DMS 273 (cell line): ENCODE results near the gene PTPN1.
"Not testable (repeated sequence)": the region's sequence is repeated elsewhere in the genome, so short reads cannot be mapped to it uniquely, and the experiment has no call there.

ENCODE experiments used
- DNase-seq: peaks from one replicate; lab custom pipeline; 2025; ENCODE audit not compliant: unreplicated experiment; lab: John Stamatoyannopoulos, UW

Gene PTPN1

DNA sequence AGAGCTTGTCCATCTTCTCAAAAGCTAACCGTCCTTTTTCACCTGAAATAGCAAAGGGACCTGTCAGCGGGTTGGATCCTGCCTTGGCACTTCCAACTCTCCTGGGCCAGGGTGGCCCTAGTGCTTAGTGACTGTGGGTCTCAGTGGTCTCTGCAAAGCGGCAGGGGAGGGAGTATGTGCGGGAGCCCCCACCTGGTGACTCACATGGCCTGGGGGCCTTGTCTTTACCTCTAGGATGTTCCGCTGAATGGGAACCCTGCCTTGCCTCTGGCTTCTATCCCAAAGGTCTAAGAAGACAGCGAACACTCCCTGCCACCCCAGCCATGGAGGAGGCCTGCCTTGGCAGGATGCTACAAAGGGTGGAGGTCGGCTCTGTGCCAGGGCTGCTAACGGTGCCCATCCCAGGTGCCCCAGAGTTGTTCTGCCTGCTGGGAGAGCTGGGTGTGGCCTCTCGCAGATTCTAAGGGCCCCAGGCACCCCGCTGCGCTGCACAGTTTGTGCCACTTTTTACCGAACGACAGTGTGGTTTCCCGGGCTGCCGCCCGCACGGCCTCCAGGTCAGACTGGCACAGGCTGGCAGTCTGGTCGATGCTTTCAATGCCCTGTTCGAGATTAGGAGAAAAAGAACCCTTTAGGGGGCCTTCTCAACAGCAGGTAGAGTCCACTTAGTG is 77.2 kb downstream of the PTPN1 start:
- no peak for DNase-seq

DNA sequence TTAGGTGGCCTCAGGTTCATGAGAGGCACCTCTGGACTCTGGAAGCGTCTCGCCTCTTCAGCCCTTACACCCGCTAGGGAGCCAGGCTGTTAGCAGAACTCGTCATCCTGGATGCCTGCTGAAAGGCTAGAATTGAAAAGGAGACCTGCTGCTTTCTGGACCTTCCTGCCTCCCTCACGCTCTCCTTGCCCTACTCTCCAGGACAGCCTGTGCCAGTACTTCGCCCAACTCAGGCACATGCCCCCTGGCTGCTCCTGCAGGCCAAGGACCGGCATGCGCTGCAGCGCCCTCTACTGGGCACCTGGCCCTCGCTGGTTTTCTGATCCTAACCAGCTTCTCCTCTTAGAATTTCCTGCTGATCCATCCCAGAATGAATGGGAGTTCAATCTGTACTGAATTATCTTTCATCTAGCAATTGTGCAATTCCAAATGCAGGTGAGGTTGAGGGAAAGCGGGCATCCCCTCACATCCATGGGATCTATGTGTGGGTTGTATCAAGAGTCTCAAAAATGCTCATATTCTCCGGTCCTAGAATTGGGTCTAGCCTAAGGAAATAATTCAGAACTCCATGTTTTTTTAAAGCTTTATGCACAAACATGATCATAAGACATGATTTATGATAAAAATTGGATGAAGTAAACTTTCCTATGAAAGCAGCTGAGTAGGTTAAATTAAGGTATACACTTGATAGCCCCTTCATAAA is 78.0 kb downstream of the PTPN1 start:
- DNase-seq, result peak; percentile 82

GRCh38 chr20:50589548-50590347 is 79.6 kb downstream of the PTPN1 start:
- DNase-seq, result no peak

DNA sequence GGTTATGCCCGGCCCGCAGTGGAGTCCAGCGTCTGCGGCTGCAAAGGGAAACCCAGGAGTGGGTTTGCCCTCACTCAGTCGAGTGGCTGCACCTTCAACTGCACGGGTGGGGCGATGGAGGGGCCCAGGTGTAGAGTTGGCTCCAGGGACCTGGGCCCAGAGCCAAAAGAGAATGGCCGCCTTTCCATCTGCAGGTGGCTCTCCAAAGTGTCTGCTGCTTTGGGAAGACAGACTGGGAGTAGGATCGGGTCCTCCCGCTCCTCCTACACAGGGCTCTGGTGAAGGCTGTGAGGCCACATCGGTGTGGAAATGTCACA is 80.1 kb downstream of the PTPN1 start:
- no peak for DNase-seq

- DNase-seq, result no peak
Observed at GRCh38 chr20:50591233-50591852, 81.2 kb downstream of the PTPN1 start.

- peak; percentile 38 for DNase-seq
Observed at GRCh38 chr20:50592282-50593004, 82.3 kb downstream of the PTPN1 start.

DNA sequence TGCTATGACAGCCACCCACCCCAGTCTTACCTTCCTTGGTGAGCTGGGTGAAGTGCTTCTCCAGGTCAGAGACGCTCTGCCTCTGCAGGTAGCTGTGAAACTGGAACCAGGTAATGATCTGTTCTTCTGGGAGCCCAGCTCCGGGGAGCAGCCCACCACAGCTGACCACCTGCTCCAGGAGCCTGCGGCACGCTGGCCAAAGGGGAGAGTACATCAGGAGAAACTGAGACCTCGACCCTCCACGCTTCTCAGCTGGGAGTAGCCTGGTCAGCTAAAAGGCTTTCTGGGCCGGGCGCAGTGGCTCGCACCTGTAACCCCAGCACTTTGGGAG is 82.8 kb downstream of the PTPN1 start:
- no peak for DNase-seq

- DNase-seq, result no peak
Observed at GRCh38 chr20:50594231-50594590, 84.0 kb downstream of the PTPN1 start.

- DNase-seq, result no peak
Observed at GRCh38 chr20:50594591-50595432, 84.6 kb downstream of the PTPN1 start.

- DNase-seq, result no peak
Observed at GRCh38 chr20:50595433-50595895, 85.3 kb downstream of the PTPN1 start.

DNA sequence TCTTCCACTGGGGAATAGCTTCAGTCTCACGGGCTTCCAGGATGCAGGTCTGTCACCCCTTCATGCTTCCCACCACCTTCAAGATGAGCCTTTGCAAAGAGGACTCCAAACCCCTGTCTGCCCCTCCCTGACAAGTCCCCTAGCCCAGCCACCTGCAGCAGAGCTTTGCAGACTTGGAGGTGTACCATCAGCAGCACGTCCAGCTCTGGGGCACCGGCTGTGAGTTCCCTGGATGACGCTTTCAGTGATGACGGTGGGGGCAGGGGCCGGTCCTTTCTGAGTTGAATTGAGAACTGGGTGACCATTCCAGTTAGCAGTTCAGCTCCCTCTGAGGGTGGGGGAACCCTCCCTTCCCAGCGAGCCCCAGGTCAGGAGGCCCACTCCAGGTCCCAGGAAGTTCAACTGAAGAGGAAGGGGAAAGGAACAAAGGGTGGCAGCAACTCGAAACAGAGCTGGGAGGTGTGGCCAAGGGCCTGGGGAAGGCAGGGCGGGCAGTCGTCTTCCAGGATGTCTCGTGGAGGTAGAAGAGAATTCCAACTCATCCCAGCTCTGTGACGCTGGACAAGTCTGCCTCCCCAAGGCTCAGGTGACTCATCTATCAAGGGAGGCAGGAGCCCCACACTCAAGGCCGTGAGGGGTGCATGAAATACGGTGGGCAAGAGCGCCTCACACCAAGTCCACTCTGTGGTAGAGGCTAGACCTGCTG is 86.0 kb downstream of the PTPN1 start:
- DNase-seq, result no peak

- no peak for DNase-seq
Observed at GRCh38 chr20:50596694-50597021, 86.5 kb downstream of the PTPN1 start.

DNA sequence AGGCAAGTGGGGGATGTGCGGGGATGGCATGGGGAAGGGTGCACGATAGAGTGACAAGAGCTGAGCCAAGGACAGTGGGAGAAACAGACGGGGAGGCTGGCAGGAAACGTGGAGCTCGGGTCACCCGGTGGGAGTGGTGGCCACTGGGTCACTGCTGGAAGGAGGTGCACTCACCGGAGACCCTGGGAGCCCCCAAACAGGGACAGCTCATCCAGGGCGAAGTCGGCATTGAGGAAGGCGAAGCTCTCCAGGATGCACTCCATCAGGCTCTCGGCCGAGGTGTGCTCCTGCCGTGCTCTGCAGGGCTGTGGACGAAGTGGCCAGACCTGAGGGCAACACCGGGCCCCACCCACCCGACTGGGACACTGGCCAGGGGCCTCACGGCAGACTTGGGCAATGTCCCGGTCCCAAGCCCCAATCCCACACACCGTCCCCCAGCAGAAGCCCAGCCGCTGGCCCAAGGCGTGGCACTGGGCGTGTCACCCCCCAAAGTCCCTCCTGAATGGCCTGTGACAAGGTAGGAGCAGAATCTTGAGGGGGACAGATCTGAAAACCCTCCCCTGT is 87.3 kb downstream of the PTPN1 start:
- no peak for DNase-seq

DNA sequence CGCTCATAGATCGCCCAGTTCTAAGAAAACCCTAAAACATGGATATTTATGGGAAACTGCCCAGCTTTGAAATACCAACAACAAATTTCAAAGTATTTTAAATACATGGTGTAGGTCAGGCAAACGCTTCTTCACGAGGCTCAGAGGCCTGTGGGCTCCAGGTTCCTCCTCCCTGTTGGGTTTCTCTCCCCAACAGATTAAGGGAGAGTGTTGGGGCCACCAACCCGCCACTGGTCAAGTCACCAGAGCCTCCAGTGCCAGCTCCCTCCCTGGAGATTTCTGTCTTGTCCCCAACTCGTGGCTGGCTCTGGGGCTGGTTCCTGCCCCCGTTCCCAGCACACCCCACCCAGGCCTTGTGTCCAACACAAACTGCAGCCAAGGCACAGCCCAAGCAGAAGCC is 87.9 kb downstream of the PTPN1 start:
- DNase-seq, result no peak

GRCh38 chr20:50598768-50599167 is 88.6 kb downstream of the PTPN1 start:
- not testable (repeated sequence) for DNase-seq

DNA sequence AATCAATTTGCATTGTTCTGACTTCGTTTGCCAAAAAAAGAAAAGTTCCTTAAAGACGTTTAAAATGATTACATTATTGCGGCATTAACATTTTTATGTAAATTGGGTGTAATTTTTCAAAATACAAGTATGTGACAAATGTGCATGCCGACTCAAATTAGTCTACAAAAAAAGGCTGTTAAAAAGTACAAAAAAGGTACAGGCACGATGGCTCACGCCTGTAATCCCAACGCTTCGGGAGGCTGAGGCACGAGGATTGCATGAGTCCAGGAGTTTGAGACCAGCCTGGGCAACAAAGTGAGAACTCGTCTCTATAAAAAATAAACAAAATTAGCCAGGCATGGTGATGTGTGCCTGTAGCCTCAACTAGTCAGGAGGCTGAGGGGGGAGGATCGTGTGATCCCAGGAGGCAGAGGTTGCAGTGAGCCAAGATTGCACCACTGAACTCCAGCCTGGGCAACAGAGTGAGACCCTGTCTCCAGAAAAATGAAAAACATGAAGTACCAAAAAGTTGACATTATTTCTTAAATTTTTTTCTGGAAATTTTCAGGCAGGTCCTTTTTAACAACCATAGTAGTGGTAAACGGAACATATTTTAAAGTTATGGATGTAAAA is 90.2 kb downstream of the PTPN1 start:
- DNase-seq, result no peak

DNA sequence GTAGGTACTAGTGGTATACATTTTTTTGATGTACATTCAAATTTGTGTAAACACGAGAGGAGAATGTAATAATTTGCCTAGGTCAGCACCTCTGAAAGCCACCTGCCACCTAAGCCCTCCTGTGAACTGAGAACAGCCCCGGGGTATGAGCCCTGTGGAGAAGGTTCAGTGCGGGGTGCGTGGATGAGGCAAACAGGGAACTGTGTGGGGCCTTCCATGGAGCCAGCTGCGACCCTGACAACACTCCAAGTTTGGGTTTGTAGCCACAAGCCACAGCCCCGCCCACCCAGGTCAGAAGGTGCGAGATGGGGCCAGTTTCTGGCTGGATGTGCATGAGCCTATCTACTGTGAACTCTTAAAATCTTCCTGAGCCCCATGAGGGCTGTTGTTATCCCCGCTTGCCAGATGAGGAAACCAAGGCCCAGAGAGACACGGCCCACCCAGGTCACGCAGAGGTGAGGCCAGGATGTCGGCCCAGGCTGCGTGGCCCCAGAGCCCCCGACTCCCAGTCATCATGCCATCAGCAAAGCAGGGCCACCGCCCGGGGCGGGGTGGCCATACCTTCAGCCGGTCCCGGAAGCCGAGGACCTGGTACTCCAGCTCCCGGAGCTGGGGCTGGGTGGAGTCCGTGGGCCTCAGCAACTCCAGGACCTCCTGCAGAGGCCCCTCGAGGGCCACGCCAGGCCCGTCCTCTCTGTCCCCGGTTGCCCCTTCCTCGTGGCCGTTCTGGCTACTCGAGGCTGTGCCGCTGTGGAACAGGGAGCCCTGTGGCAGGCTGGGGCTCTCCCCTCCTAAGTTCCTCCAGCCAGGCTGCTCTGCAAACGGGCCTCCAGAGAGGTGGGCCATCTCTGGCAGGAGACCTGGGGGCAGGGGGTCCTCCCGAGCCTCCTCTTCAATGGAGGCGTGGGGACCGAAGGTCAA is 91.6 kb downstream of the PTPN1 start:
- DNase-seq, result no peak
